GM12878 (cell line): ENCODE data around the gene NDUFA9. TPM values are rescaled to one million over a fixed set of nuclear protein-coding genes. Genes with fewer than 3 reads are reported as not detected.

ENCODE experiments used
- ATAC-seq: fragments of 200-7000 bp; cut with Tn5 transposase; 3 replicates; pipeline ENCODE4 v1.9.1; 2020; ENCODE audit warnings: mild to moderate bottlenecking, moderate library complexity
- BruUV-seq: library from RNA; stranded (reverse); fragments of 400-500 nt; replicated peaks from 2 replicates; lab custom pipeline; 2021; lab: Mats Ljungman, UMichigan
- CTCF ChIA-PET: fragments of 300-600 bp; sonication (Branson Sonifier 250); formaldehyde crosslinking; extraction: SDS; loops from one replicate; lab custom pipeline; 2021; ENCODE audit warnings: inconsistent platforms; lab: Yijun Ruan, JAX
- POLR2A ChIA-PET: fragments of 350-600 bp; formaldehyde crosslinking; extraction: SDS; loops from one replicate; lab custom pipeline; 2021; ENCODE audit warnings: inconsistent platforms; lab: Charles Lee
- RAD21 ChIA-PET: fragments of 300-600 bp; sonication (Branson Sonifier 250); formaldehyde crosslinking; loops from one replicate; lab custom pipeline; 2023; ENCODE audit warnings: antibody characterized with exemption; ENCODE audit not compliant: unreplicated experiment; lab: Charles Lee
- SMC1A ChIA-PET: fragments of 300-600 bp; sonication (Branson Sonifier 250); formaldehyde crosslinking; loops from one replicate; lab custom pipeline; 2023; ENCODE audit not compliant: unreplicated experiment, uncharacterized antibody; lab: Charles Lee
- DNase-seq: peaks from one replicate; pipeline ENCODE4 v3.0.0-alpha.2; 2011; ENCODE audit warnings: low read depth, low spot score
- FAIRE-seq: peaks from 3 replicates; lab custom pipeline; 2011; peaks lifted over from hg19 to GRCh38; lab: Jason Lieb, UNC
- H2AFZ ChIP-seq: 2 replicates; pipeline ENCODE4 v1.6.0; 2011; ENCODE audit warnings: low read depth, low read length, control low read depth; ENCODE audit not compliant: control insufficient read depth
- H3K27ac ChIP-seq: 2 replicates; pipeline ENCODE4 v1.5.1; 2011; ENCODE audit warnings: control low read depth; ENCODE audit not compliant: control insufficient read depth, insufficient read depth
- H3K27me3 ChIP-seq, 2 experiments: replicated peaks in 1 of 2; 2 replicates each; pipeline versions ENCODE4 v1.6.0 to v1.6.1; 2011; ENCODE audit warnings: low read length in 1 of 2; ENCODE audit not compliant: control insufficient read depth in 2 of 2, insufficient read depth in 2 of 2
- H3K36me3 ChIP-seq, 2 experiments: 2 replicates each; pipeline ENCODE4 v1.5.1; 2011; ENCODE audit warnings: low read length in 1 of 2; ENCODE audit not compliant: control insufficient read depth in 2 of 2, insufficient read depth in 2 of 2
- H3K4me1 ChIP-seq: 2 replicates; pipeline ENCODE4 v1.6.1; 2011; ENCODE audit warnings: mild to moderate bottlenecking, low read length, moderate library complexity, mixed read lengths; ENCODE audit not compliant: control insufficient read depth, insufficient read depth
- H3K4me2 ChIP-seq: 2 replicates; pipeline ENCODE4 v1.6.0; 2011; ENCODE audit warnings: control low read depth; ENCODE audit not compliant: control insufficient read depth, insufficient read depth
- H3K4me3 ChIP-seq: fragments of 200-600 bp; sonication (generic); 2 replicates; pipeline ENCODE4 v1.5.1; 2016
- H3K79me2 ChIP-seq: 2 replicates; pipeline ENCODE4 v1.6.0; 2011; ENCODE audit warnings: low read length; ENCODE audit not compliant: control insufficient read depth, insufficient read depth
- H3K9ac ChIP-seq: 2 replicates; pipeline ENCODE4 v1.8.0; 2011; ENCODE audit warnings: low read length, control low read depth, mixed read lengths; ENCODE audit not compliant: control insufficient read depth, insufficient read depth
- H3K9me3 ChIP-seq: replicated peaks from 3 replicates; pipeline ENCODE4 v1.5.1; 2011; ENCODE audit warnings: mild to moderate bottlenecking, low read length; ENCODE audit not compliant: control insufficient read depth, insufficient read depth
- H4K20me1 ChIP-seq: 2 replicates; pipeline ENCODE4 v1.6.0; 2011; ENCODE audit not compliant: control insufficient read depth, insufficient read depth
- ASH2L ChIP-seq: fragments of 300-600, 200-600 bp; sonication (generic); IDR thresholded peaks from 2 replicates; pipeline ENCODE4 v1.6.1; 2017; ENCODE audit warnings: low read depth, mild to moderate bottlenecking, borderline replicate concordance
- CEBPZ ChIP-seq: fragments of 150-350 bp; IDR thresholded peaks from 2 replicates; pipeline ENCODE4 v1.6.1; 2016; ENCODE audit warnings: low read depth, low read length
- CHD2 ChIP-seq: IDR thresholded peaks from 2 replicates; pipeline ENCODE4 v1.6.1; 2011; ENCODE audit warnings: low read depth, low read length, improper control_type of control experiment, borderline replicate concordance
- EP300 ChIP-seq, 2 experiments: fragments of 150-350 bp in 1 of 2; IDR thresholded peaks; 2 replicates each; pipeline ENCODE4 v1.6.1; 2011 to 2012; ENCODE audit warnings: low read depth in 2 of 2, low read length in 2 of 2, borderline replicate concordance in 1 of 2, improper control_type of control experiment in 1 of 2, inconsistent platforms in 1 of 2; ENCODE audit not compliant: control insufficient read depth in 1 of 2
- GABPA ChIP-seq: IDR thresholded peaks from 2 replicates; pipeline ENCODE4 v1.6.1; 2014; ENCODE audit warnings: antibody characterized with exemption, low read depth, mild to moderate bottlenecking, inconsistent platforms
- JUNB ChIP-seq: IDR thresholded peaks from 2 replicates; pipeline ENCODE4 v1.6.1; 2016; ENCODE audit warnings: antibody characterized with exemption, mild to moderate bottlenecking
- NR2F1 ChIP-seq: fragments of 450-650 bp; conservative IDR thresholded peaks from 2 replicates; pipeline ENCODE4 v1.6.1; 2017; ENCODE audit warnings: mild to moderate bottlenecking
- PAX8 ChIP-seq: fragments of 450-650 bp; IDR thresholded peaks from 2 replicates; pipeline ENCODE4 v1.6.1; 2017; ENCODE audit warnings: mild to moderate bottlenecking, moderate library complexity
- RB1 ChIP-seq: fragments of 450-650 bp; formaldehyde crosslinking; IDR thresholded peaks from 2 replicates; pipeline ENCODE4 v1.6.1; 2017; ENCODE audit warnings: mild to moderate bottlenecking, borderline replicate concordance
- ZBED1 ChIP-seq: IDR thresholded peaks from 2 replicates; pipeline ENCODE4 v1.6.1; 2016; ENCODE audit warnings: borderline replicate concordance
- ZBTB4 ChIP-seq: fragments of 450-650 bp; formaldehyde crosslinking; IDR thresholded peaks from 2 replicates; pipeline ENCODE4 v1.4.0; 2022; ENCODE audit warnings: mild to moderate bottlenecking, moderate library complexity
- ZNF274 ChIP-seq: IDR thresholded peaks from one replicate; pipeline ENCODE4 v1.8.0; 2011; ENCODE audit not compliant: insufficient read length, insufficient read depth
- ZNF687 ChIP-seq: fragments of 450-650 bp; IDR thresholded peaks from 2 replicates; pipeline ENCODE4 v1.6.1; 2017; ENCODE audit warnings: mild to moderate bottlenecking, moderate library complexity
- WGBS: methylation state at CpG from one replicate; pipeline ENCODE4 v1.1.6; 2016; ENCODE audit warnings: low lambda C conversion rate; ENCODE audit not compliant: insufficient replicate concordance, insufficient coverage; ENCODE audit errors: missing lambda C conversion rate; 5-methylcytosine and 5-hydroxymethylcytosine counted together
- in situ Hi-C: fragments of 300-500 bp; cut with MboI; formaldehyde crosslinking; loops from 9 replicates; pipeline ENCODE4 v1.14.3; 2018; ENCODE audit warnings: mixed read lengths
- intact Hi-C: fragments of 100-400 bp; cut with micrococcal nuclease; formaldehyde crosslinking; loops from one replicate; pipeline ENCODE4 v1.14.2; 2022; ENCODE audit not compliant: unreplicated experiment
- polyA plus RNA-seq, 11 experiments: library from polyadenylated mRNA; depleted of rRNA in 4 of 11; unstranded in 6 of 11; stranded (reverse) in 5 of 11; fragments of >200 nt; fragmentation: Nextera tagmentation in 4 of 11; fragmentation: Illumina TruSeq in 1 of 11; extraction: Ambion mirVana in 4 of 11; extraction: Trizol in 1 of 11; gene quantifications; 1 replicate in 1 of 11; 2 replicates in 10 of 11; pipeline versions ENCODE4 v1.2.1 to v1.2.3, GENCODE V29; 2011 to 2016; ENCODE audit warnings: inconsistent platforms in 2 of 11, missing spikeins in 2 of 11, low read depth in 1 of 11
- total RNA-seq, 4 experiments: library from RNA; depleted of rRNA in 3 of 4; stranded (reverse); fragments of >200 nt in 3 of 4; fragmentation: Illumina TruSeq in 1 of 4; extraction: Trizol in 1 of 4; gene quantifications; 2 replicates each; pipeline versions ENCODE4 v1.2.1 to v1.2.3, GENCODE V29; 2013 to 2021

Gene NDUFA9
- total and polyA plus RNA-seq, 10 of the 15 experiments (the other 5 are each of a cell fraction or from before 2014, with no cell fraction given): 95.2 to 472 (median 151) TPM

- no peak for TF ChIP-seq ZNF687
- no peak for TF ChIP-seq EP300 (IDR thresholded peaks at IDR 0.05; ENCODE audit: borderline replicate concordance in 1 of 2, control insufficient read depth in 1 of 2, low read depth in 2 of 2, low read length in 2 of 2)
- 0 out of 2 replicates have a peak, but pooled peaks have one; percentile 11 for TF ChIP-seq GABPA
Observed at GRCh38 chr12:4643747-4644146, 5.2 kb upstream of the NDUFA9 start (continued).

GRCh38 chr12:4645023-4645422 is 3.9 kb upstream of the NDUFA9 start:
- H3K4me1 ChIP-seq: peaks cover 16% of the 10 kb centered on the region; the same call in 1 of the 2 replicates
- H3K27ac ChIP-seq: no peak overlapping the region
- no TSS peak for BruUV-seq
- no peaks in the 10 kb centered on the region for H3K36me3 ChIP-seq
- no peaks in the 10 kb centered on the region for H3K27me3 ChIP-seq
- no peak for DNase-seq
- RAD21 ChIA-PET: no interaction called here
- ATAC-seq: no peak
- WGBS: 100% methylated on average over 1 of the region's 1 CpG
- CTCF ChIA-PET: interaction anchor here (1.6 kb wide), 1 partner anchor 41 kb away, joined by 7 read pairs; no protein-coding TSS in a partner anchor
- POLR2A ChIA-PET: no interaction called here
- H4K20me1 ChIP-seq: no peaks in the 10 kb centered on the region
- SMC1A ChIA-PET: no interaction called here
- no peak overlapping the region for H3K4me3 ChIP-seq
- FAIRE-seq: no peak
- no peaks in the 10 kb centered on the region for H3K9me3 ChIP-seq
- no peak overlapping the region for H2AFZ ChIP-seq
- peaks cover 19% of the 10 kb centered on the region for H3K79me2 ChIP-seq
- intact Hi-C loops (no loop called here), in situ Hi-C loops (no loop called here)
- no peak overlapping the region for H3K4me2 ChIP-seq
- no peak overlapping the region for H3K9ac ChIP-seq
- no peak for TF ChIP-seq JUNB
- no peak for TF ChIP-seq PAX8
- no peak for TF ChIP-seq NR2F1
- no peak for TF ChIP-seq CEBPZ
- no peak for TF ChIP-seq CHD2
- no peak for TF ChIP-seq ZBTB4 (CRISPR knock-in tag)
- no peak for TF ChIP-seq ZBED1
- no peak for TF ChIP-seq ZNF274
- no peak for TF ChIP-seq ASH2L
- no peak for TF ChIP-seq RB1
